HG03575 (cell line): ENCODE data around the gene GPRC5B.

ENCODE experiments used
- ATAC-seq: cut with Tn5 transposase; IDR thresholded peaks from one replicate; pipeline ENCODE4 v1.9.1; 2021; ENCODE audit not compliant: unreplicated experiment, insufficient number of reproducible peaks, low FRiP score; ENCODE audit errors: extremely low read depth

The GPRC5B gene

GRCh38 chr16:19830902-19831560 is 53.6 kb downstream of the GPRC5B start:
- no peak for ATAC-seq

- no peak for ATAC-seq
These were observed 54.6 kb downstream of the GPRC5B start for GRCh38 chr16:19829844-19830692.

GRCh38 chr16:19824216-19824615 is 60.4 kb downstream of the GPRC5B start:
- no peak for ATAC-seq

GRCh38 chr16:19823322-19823721 is 61.3 kb downstream of the GPRC5B start:
- no peak for ATAC-seq

DNA sequence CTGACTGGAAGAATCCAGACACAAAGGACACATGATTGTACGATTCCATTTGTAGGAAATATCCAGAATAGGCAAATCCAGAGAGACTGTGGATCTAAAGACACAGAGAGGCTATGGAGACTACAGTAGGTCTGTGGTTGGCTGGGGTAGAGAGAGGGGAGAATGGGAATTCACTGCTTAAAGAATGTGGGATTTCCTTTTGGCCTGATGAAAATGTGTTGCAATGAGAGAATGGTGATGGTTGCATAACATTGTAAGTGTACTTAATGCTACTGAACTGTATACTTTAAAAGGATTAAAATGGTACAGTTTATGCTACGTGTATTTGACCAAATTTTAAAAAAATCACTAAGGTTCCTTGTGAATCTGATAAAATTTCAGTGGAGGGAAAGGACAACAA is 62.1 kb downstream of the GPRC5B start:
- no peak for ATAC-seq

GRCh38 chr16:19817875-19818274 is 66.8 kb downstream of the GPRC5B start:
- no peak for ATAC-seq

DNA sequence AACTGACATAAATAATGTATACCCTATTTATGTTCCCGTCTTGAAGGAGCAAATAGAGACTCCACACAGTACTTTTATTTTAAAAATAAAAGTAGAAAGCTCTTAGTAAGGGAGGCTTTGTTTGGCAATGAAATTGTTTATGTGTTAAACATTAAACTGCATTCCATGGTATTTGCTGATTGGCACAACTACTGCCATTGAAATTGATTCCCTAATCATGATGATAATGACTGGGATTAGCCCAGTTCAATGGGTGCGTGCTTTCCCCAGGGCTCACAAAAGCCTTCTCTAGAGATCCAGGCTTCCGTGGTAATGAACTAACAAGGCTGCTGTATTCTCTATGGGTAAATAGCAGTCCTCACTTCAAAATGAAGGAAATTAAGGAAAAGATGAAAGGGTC is 67.5 kb downstream of the GPRC5B start:
- ATAC-seq = no peak

GRCh38 chr16:19815418-19815817 is 69.2 kb downstream of the GPRC5B start:
- no peak for ATAC-seq

GRCh38 chr16:19812986-19813385 is 71.7 kb downstream of the GPRC5B start:
- ATAC-seq = no peak

- ATAC-seq = no peak
These were observed 73.6 kb downstream of the GPRC5B start for GRCh38 chr16:19810817-19811731.

- ATAC-seq = no peak
These were observed 75.0 kb downstream of the GPRC5B start for GRCh38 chr16:19809693-19810092.

DNA sequence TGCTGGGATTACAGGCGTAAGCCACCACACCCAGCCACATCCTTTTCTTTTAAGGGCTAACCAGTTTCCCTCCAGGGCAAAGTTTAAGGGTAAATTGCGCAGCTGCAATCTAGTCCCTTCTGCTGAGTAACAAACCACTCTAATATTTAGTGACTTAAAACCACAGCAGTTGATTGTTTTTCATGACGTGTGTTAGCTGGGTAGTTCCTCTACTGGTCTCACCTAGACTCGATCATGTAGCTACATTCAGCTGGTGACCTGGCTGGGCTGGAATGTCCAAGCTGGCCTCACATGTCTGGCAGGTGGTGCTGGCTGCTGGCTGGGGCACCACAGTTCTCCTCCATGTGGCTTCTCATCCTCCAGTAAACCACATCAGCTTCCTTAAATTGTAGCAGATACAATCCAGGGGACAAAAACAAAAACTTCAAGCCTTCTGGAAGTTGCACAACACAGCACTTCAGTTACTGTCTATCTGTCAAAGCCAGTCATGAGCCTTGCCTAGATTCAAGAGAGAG is 75.5 kb downstream of the GPRC5B start:
- ATAC-seq = no peak

DNA sequence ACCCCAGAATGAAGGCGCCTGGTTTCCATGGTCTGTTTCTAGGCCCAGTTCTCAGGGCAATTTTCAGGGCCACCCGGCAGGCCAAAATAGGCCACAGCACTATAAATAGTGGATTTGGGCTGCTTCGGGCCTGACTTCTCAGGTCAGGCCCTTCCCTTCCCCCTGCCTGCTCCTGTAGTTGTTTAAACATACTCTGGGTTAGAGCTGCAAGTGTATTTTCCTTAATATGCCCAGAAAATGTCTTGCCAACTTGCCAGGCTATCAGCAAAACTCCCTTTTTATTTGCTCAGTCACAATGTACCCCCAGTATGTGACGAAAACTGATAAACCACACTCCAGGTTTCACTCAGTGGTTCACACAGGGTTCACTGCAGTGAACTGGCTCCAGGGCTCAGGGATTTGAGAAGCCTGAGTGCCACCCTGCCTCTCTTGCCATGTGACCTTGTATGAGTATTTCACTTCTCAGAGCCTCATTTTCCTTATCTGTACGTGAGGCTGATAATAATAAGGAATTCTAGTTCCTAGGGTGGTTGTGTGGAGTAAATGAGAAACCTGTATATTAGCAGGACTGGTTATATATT is 76.5 kb downstream of the GPRC5B start:
- no peak for ATAC-seq
